H7 (cell line): ENCODE measurements around the gene PSME2. TPM values are rescaled to one million over a fixed set of nuclear protein-coding genes. Genes with fewer than 3 reads are reported as not detected.
"Not testable (repeated sequence)": the region's sequence is repeated elsewhere in the genome, so short reads cannot be mapped to it uniquely, and the experiment has no call there.

Experiments
- DNase-seq: peaks from one replicate; pipeline ENCODE4 v3.0.0; 2012
- H3K27me3 ChIP-seq: 2 replicates; pipeline ENCODE4 v1.6.0; 2011; ENCODE audit warnings: mild to moderate bottlenecking, low read length; ENCODE audit not compliant: control insufficient read depth, insufficient read depth
- H3K36me3 ChIP-seq: replicated peaks from 2 replicates; pipeline ENCODE4 v1.5.1; 2011; ENCODE audit warnings: low read length; ENCODE audit not compliant: control insufficient read depth, insufficient read depth
- H3K4me3 ChIP-seq: 2 replicates; pipeline ENCODE4 v1.5.1; 2011; ENCODE audit warnings: low read depth, mild to moderate bottlenecking, control low read depth, low read length, moderate library complexity; ENCODE audit not compliant: insufficient read depth
- total RNA-seq: library from RNA; depleted of rRNA; stranded (reverse); fragments of >200 nt; shearing (Covaris generic); gene quantifications from 2 replicates; pipeline ENCODE4 v1.2.3, GENCODE V29; 2014

PSME2 gene
- total RNA-seq, 1 experiment from 2014 or later: 134 TPM

GRCh38 chr14:24108336-24108874 lies 38.0 kb downstream of the PSME2 start:
- no peak for DNase-seq
- peaks cover 10% of the 10 kb centered on the region for H3K36me3 ChIP-seq
- no peaks in the 10 kb centered on the region for H3K27me3 ChIP-seq
- no peak overlapping the region for H3K4me3 ChIP-seq

GRCh38 chr14:24106672-24107271 lies 39.6 kb downstream of the PSME2 start:
- DNase-seq: no peak
- Histone ChIP-seq H3K27me3 (no peaks in the 10 kb centered on the region), H3K4me3 (no peak overlapping the region), H3K36me3 (peaks cover 20% of the 10 kb centered on the region)

- H3K4me3 ChIP-seq, H3K27me3 ChIP-seq, DNase-seq: not testable (repeated sequence)
- peaks cover 27% of the 10 kb centered on the region for H3K36me3 ChIP-seq
Observed at GRCh38 chr14:24105609-24106239, 40.7 kb downstream of the PSME2 start.

GRCh38 chr14:24103451-24103850 lies 43.0 kb downstream of the PSME2 start:
- Histone ChIP-seq H3K27me3 (no peaks in the 10 kb centered on the region), H3K36me3 (peaks cover 49% of the 10 kb centered on the region), H3K4me3 (no peak overlapping the region)
- DNase-seq: no peak

GRCh38 chr14:24102357-24103048 lies 43.9 kb downstream of the PSME2 start:
- peaks cover 55% of the 10 kb centered on the region for H3K36me3 ChIP-seq
- H3K4me3 ChIP-seq: no peak overlapping the region
- no peaks in the 10 kb centered on the region for H3K27me3 ChIP-seq
- no peak for DNase-seq

GRCh38 chr14:24100982-24101494 lies 45.4 kb downstream of the PSME2 start:
- DNase-seq: no peak
- Histone ChIP-seq H3K36me3 (peaks cover 61% of the 10 kb centered on the region), H3K4me3 (no peak overlapping the region), H3K27me3 (no peaks in the 10 kb centered on the region)

GRCh38 chr14:24100197-24100981 lies 46.0 kb downstream of the PSME2 start:
- no peak overlapping the region for H3K4me3 ChIP-seq
- H3K27me3 ChIP-seq: no peaks in the 10 kb centered on the region; the same call in 1 of the 2 replicates
- no peak for DNase-seq
- peaks cover 65% of the 10 kb centered on the region for H3K36me3 ChIP-seq

GRCh38 chr14:24098927-24099813 lies 47.2 kb downstream of the PSME2 start:
- DNase-seq: no peak
- Histone ChIP-seq H3K36me3 (peaks cover 63% of the 10 kb centered on the region), H3K27me3 (no peaks in the 10 kb centered on the region; the same call in 1 of the 2 replicates), H3K4me3 (no peak overlapping the region)

- no peak for DNase-seq
- no peak overlapping the region for H3K4me3 ChIP-seq
- H3K27me3 ChIP-seq: no peaks in the 10 kb centered on the region; the same call in 1 of the 2 replicates
- peaks cover 56% of the 10 kb centered on the region for H3K36me3 ChIP-seq
Observed at GRCh38 chr14:24098229-24098926, 48.0 kb downstream of the PSME2 start.

GRCh38 chr14:24096545-24097181 lies 49.7 kb downstream of the PSME2 start:
- H3K27me3 ChIP-seq: no peaks in the 10 kb centered on the region; the same call in 1 of the 2 replicates
- DNase-seq: no peak
- no peak overlapping the region for H3K4me3 ChIP-seq
- H3K36me3 ChIP-seq: peaks cover 46% of the 10 kb centered on the region

- peak; percentile 91 for DNase-seq
- Histone ChIP-seq H3K27me3 (no peaks in the 10 kb centered on the region; the same call in 1 of the 2 replicates), H3K4me3 (peak overlapping the region; percentile 94), H3K36me3 (peaks cover 37% of the 10 kb centered on the region)
Observed at GRCh38 chr14:24095271-24096068, 50.9 kb downstream of the PSME2 start.

GRCh38 chr14:24094841-24095270 lies 51.6 kb downstream of the PSME2 start:
- peak overlapping the region; percentile 94 for H3K4me3 ChIP-seq
- peaks cover 31% of the 10 kb centered on the region for H3K36me3 ChIP-seq
- no peak for DNase-seq
- H3K27me3 ChIP-seq: no peaks in the 10 kb centered on the region; the same call in 1 of the 2 replicates
